NCI-H2029 (cell line): Measurements from ENCODE around the gene PSTK.

Experiments used
- DNase-seq: peaks from one replicate; lab custom pipeline; 2025; lab: John Stamatoyannopoulos, UW

PSTK gene

GRCh38 chr10:122992031-122992585, 11.9 kb downstream of the PSTK start:
- DNase-seq: no peak

- no peak for DNase-seq
Observed at GRCh38 chr10:122993797-122994336, 13.7 kb downstream of the PSTK start.

DNA sequence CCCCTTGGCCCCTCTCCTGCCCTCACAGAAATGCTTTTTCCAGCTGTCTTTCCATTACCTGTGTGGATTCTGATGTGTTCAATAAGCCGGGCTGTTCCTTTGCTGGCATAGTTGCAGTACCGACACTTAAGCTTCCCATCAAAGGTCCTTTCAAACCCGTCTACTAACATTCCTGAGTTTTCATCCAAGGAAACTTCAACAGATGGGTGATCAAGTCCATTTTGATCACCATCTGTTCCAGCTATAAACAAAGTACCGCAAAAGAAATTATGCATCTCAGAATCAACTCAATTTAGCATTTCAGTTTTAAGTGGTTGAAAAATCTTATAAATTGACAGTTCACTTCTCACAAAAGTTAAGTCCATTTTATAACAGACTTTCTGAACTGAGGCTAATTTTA, 15.7 kb downstream of the PSTK start:
- no peak for DNase-seq

GRCh38 chr10:122997864-122998263, 17.7 kb downstream of the PSTK start:
- no peak for DNase-seq

GRCh38 chr10:122998360-122998917, 18.2 kb downstream of the PSTK start:
- no peak for DNase-seq

GRCh38 chr10:122998934-122999333, 18.7 kb downstream of the PSTK start:
- no peak for DNase-seq

- peak; percentile 49 for DNase-seq
Observed at GRCh38 chr10:122999347-122999746, 19.1 kb downstream of the PSTK start.

DNA sequence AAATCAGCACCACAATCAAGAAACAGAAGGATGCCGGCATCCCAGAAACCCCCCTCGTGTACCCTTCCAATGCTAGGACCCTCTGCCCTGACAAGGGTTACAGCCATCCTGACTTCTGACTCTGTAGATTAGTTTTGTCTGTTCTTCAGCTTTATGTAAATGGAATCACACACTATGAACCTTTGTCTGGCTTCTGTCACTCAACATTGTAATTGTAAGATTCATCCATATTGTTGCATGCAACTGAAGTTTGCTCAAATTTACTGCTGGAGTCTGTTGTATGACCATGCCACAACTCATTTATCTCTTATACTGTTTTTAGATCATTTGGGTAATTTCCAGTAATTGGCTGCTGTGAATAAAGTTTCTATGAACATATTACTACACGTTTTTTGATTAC, 20.0 kb downstream of the PSTK start:
- DNase-seq: no peak

- DNase-seq: no peak
Observed at GRCh38 chr10:123001370-123001769, 21.2 kb downstream of the PSTK start.

GRCh38 chr10:123004298-123004697, 24.1 kb downstream of the PSTK start:
- no peak for DNase-seq

- peak; percentile 15 for DNase-seq
Observed at GRCh38 chr10:123007558-123008354, 27.6 kb downstream of the PSTK start.

- peak; percentile 86 for DNase-seq
Observed at GRCh38 chr10:123008355-123009104, 28.3 kb downstream of the PSTK start, which contains the start of the genes ACADSB and IKZF5. ACADSB (plus strand) TSS chr10:123009006; CDS start chr10:123009030, 24 bp downstream. IKZF5 (minus strand) TSS chr10:123008795; CDS start chr10:122998625, 10,170 bp downstream.

GRCh38 chr10:123009105-123009820, 29.1 kb downstream of the PSTK start:
- DNase-seq: no peak

DNA sequence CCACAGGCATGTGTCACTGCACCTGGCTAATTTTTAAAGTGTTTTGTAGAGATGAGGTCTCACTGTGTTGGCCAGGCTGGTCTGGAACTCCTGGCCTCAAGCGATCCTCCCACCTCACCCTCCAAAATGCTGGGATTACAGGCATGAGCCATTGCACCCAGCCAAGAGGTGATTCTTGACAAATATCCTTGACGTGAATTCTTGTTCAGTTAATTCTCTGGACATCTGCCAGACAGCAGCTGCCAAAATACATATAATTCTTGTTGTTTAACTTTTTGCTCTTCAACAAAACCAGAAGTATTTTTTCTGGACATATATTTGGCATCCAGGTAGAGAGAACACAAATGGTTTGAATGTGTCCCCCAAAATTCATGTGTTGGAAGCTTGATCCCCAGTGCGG, 31.8 kb downstream of the PSTK start:
- no peak for DNase-seq

DNA sequence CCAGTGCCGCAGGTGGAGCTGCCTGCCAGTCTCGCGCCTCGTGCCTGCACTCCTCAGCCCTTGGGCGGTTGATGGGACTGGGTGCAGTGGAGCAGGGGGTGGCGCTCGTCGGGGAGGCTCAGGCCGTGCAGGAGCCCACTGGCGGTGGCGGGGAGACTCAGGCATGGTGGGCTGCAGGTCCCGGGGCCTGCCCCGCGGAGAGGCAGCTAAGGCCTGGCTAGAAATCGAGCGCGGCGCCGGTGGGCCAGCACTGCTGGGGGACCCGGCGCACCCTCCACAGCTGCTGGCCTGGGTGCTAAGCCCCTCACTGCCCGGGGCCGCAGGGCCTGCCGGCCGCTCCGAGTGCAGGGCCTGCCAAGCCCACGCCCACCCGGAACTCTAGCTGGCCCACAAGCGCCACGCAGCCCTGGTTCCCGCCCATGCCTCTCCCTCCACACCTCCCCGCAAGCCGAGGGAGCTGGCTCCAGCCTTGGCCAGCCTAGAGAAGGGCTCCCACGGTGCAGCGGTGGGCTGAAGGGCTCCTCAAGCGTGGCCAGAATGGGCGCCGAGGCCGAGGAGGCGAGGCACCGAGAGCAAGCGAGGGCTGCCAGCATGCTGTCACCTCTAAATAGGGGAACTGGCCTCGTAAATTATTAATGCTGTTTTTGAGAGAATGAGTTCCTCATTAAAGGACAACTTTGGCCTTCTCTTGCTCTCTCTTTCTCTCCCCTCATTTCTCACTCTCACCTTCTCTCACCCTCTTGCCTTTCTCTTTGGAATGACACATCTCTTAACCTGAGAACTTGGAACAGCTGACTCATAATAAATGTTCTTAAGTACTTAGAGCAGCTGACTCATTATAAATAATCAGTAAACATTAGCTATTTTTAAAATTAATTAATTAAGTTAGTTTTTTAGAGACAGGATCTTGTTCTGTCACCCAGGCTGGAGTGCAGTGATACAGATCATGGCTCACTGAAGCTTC, 33.5 kb downstream of the PSTK start:
- no peak for DNase-seq

DNA sequence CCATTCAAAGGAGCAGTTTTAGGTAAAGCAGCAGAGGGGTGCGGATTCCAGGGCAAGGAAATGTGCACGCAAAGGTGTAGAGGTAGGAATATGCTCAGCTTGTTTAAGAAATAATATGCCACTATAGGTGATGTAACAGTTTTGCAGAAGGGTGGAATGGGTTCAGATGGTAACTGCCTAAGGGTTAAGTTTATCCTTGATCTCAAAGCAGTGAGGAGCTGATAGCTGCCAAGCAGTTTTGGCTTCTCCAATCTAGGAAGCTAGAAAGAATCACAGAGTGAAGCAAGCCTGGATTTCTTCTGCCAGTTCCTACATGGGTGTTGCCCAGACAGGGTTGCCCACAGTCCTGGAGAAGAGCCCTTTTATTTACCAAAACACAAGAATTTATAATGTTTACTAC, 34.6 kb downstream of the PSTK start:
- no peak for DNase-seq

DNA sequence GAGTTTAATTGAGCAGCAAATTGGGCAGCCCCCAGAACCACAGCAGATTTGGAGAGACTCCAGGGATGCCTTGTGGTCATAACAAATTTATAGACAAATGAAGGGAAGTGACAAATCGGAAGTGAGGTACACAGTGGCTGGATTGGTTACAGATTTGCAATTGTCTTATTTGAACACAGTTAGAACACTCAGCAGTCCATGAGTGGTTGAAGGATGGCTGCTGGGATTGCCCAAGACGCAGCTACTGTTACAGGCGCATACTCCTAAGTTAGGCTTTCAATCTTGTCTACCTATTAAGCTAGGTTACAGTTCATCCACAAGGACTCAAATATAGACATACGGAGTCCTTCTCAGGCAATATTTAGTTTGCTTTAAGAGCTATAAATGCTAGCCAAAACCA, 36.0 kb downstream of the PSTK start:
- no peak for DNase-seq

DNA sequence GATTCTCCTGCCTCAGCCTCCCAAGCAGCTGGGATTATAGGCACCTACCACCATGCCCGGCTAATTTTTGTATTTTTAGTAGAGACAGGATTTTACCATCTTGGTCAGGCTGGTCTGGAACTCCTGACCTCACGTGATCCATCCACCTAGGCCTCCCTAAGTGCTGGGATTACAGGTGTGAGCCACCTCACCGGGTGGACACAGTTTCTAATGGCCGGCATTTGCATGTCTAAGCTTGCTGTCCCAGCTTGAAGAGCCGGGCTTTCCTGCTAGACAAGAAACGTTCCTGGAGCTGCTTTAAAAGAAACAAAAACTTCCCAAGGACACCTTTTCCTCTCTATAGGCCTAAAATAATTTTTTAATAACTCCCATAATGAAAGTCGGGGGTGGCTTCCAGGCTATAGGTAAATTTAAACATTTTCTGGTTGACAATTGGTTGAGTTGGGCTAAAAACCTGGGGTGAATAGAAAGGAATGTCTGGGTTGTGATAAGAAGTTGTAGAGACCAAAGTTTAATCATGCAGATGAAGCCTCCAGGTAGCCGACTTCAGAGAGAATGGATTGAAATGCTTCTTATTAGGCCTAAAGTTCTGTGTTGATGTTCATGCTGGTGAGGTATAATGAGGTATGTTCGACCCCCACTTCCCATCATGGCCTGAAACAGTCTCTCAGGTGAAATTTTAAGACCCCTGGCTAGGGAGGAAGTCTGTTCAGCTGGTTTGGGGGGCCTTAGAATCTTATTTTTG, 37.4 kb downstream of the PSTK start:
- DNase-seq: no peak

DNA sequence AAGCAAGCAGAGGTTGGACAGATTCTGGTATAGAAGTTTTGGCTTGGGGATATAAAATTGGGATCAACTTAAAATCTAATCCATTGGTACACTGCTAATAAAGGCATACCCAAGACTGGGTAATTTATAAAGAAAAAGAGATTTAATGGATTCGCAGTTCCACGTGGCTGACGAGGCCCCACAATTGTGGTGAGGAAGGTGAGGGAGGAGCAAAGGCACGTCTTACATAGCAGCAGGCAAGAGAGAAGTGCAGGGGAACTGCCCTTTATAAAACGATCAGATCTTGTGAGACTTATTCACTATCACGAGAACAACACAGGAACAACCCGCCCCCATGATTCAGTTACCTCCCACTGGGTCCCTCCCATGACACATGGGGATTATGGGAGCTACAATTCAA, 38.3 kb downstream of the PSTK start:
- no peak for DNase-seq

DNA sequence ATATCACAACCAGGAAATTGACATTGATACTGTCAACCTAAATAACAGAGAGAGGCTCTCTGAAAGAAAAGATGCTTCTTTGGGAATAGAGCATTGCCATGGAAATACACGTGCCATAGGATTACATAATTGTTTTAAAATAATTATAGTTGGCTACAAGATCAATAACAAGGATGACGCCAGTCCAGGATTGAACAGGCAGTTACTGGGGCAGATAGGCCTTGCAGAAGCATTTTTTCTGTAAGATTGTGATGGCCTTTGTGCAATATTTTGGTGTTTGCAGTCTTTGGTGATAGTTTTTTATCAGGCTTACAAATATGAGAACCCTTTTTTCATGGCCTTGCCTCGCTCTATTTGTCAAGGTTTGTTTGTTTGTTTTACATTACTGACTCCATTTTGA, 39.1 kb downstream of the PSTK start:
- no peak for DNase-seq
